CMK (cell line): ENCODE data around the gene VAMP3.

ENCODE experiments used
- DNase-seq: peaks from one replicate; pipeline ENCODE4 v3.0.0-alpha.2; 2010; ENCODE audit warnings: low read depth

The VAMP3 gene

GRCh38 chr1:7813677-7814373, 42.7 kb downstream of the VAMP3 start:
- DNase-seq = no peak

- DNase-seq = no peak
Observed at GRCh38 chr1:7821282-7821681, 50.2 kb downstream of the VAMP3 start.

DNA sequence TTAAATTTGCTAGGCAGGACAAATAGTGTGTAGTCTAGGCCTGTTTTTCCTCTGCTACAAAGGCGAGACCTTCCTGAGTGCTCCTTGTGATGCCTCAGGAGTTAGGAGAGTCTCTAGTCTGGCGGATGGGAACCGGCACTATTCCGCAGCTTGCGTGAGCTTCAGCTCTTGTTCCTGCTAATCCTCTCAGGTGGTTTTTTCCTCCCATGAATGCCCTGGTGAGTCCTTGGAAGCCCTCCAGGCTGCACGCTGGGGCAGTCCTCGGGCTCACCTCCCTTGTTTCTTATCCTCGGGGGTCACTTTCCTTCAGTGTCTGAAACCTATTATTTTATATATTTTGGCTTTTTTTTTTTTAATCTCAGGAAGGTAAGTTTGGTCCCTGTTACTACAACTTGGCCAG, 53.6 kb downstream of the VAMP3 start:
- no peak for DNase-seq

- no peak for DNase-seq
Observed at GRCh38 chr1:7826363-7826762, 55.3 kb downstream of the VAMP3 start.

GRCh38 chr1:7827126-7827955, 56.2 kb downstream of the VAMP3 start:
- no peak for DNase-seq
